Spleen (tissue), 7 donors: ENCODE measurements around the gene TSHZ3.

Experiments
- CTCF ChIP-seq, 11 experiments: fragments of 200-600 bp in 7 of 11; fragments of 450-650 bp in 4 of 11; sonication (generic) in 4 of 11; IDR thresholded peaks in 8 of 11; conservative IDR thresholded peaks in 3 of 11; 1 replicate in 7 of 11; 2 replicates in 4 of 11; pipeline versions ENCODE4 v1.4.0 to v1.8.0; 2016 to 2021; ENCODE audit warnings: antibody characterized with exemption in 11 of 11, inconsistent platforms in 4 of 11, mild to moderate bottlenecking in 1 of 11
- POLR2AphosphoS5 ChIP-seq, 3 donors: sonication (generic); formaldehyde crosslinking; IDR thresholded peaks; one replicate each; pipeline ENCODE4 v1.5.1; 2017; ENCODE audit warnings: antibody characterized with exemption in 3 of 3
- donor health status: DM: no; HTN: no; CAD: no; lungs with moderate emphysema.
- donor health status: DM: no; HTN: no; CAD: no.
- donor health status: DM: no; HTN: no; CAD: no.

GRCh38 chr19:31261603-31262212, 87.5 kb downstream of the TSHZ3 start:
- no peak for TF ChIP-seq CTCF (IDR thresholded peaks at IDR 0.05 in 8 of 11, conservative IDR thresholded peaks at IDR 0.05 in 3 of 11)
- TF ChIP-seq POLR2AphosphoS5 (IDR thresholded peaks at IDR 0.05): no peak
